Gastroesophageal sphincter (tissue), 4 donors: ENCODE results near the gene DISP2. TPM values are rescaled to one million over a fixed set of nuclear protein-coding genes. Genes with fewer than 3 reads are reported as not detected.

Experiments
- ATAC-seq: fragments of 150-250 bp; one replicate; pipeline ENCODE4 v1.9.1; 2016; ENCODE audit warnings: mild to moderate bottlenecking, moderate library complexity
- H3K27ac ChIP-seq, 4 donors: fragments of 200-600 bp; sonication (generic) in 3 of 4; 1 replicate in 3 of 4; 2 replicates in 1 of 4; pipeline ENCODE4 v1.5.1; 2016 to 2019
- H3K27me3 ChIP-seq: fragments of 200-600 bp; sonication (generic); one replicate; pipeline ENCODE4 v1.5.1; 2019
- H3K36me3 ChIP-seq, 2 donors: fragments of 200-600 bp; sonication (generic); one replicate each; pipeline ENCODE4 v1.5.1; 2019; ENCODE audit warnings: control low read depth in 1 of 2
- H3K4me1 ChIP-seq, 3 donors: fragments of 200-600 bp; sonication (generic); 1 replicate in 2 of 3; 2 replicates in 1 of 3; pipeline ENCODE4 v1.5.1; 2016 to 2019; ENCODE audit warnings: control low read depth in 2 of 3
- H3K4me3 ChIP-seq, 2 donors: fragments of 200-600 bp; sonication (generic); one replicate each; pipeline ENCODE4 v1.5.1; 2019; ENCODE audit warnings: mild to moderate bottlenecking in 1 of 2, moderate library complexity in 1 of 2
- H3K9me3 ChIP-seq, 3 donors: fragments of 200-600 bp; sonication (generic); one replicate each; pipeline ENCODE4 v1.5.1; 2017 to 2019; ENCODE audit warnings: control low read depth in 2 of 3
- EP300 ChIP-seq: sonication (generic); formaldehyde crosslinking; IDR thresholded peaks from one replicate; pipeline ENCODE4 v1.6.1; 2017; ENCODE audit warnings: antibody characterized with exemption, mild to moderate bottlenecking
- POLR2A ChIP-seq, 2 donors: fragments of 450-650 bp; IDR thresholded peaks; one replicate each; pipeline ENCODE4 v1.6.1; 2017; ENCODE audit warnings: antibody characterized with exemption in 2 of 2, mild to moderate bottlenecking in 2 of 2, moderate library complexity in 1 of 2
- POLR2AphosphoS5 ChIP-seq: sonication (generic); formaldehyde crosslinking; IDR thresholded peaks from one replicate; pipeline ENCODE4 v1.6.1; 2017; ENCODE audit warnings: antibody characterized with exemption
- WGBS, 2 donors: methylation state at CpG; one replicate each; pipeline ENCODE4 v1.1.5; 2018; ENCODE audit warnings: low coverage in 1 of 2; 5-methylcytosine and 5-hydroxymethylcytosine counted together
- total RNA-seq, 4 donors: library from RNA; depleted of rRNA; stranded (reverse); fragments of >200 nt; gene quantifications; one replicate each; pipeline ENCODE4 v1.1.0, GENCODE V29; 2016
- TF ChIP-seq, protein P1 (sequence below), 4 experiments: fragments of 200-600 bp in 2 of 4; fragments of 450-650 bp in 2 of 4; sonication (generic) in 1 of 4; IDR thresholded peaks; one replicate each; pipeline ENCODE4 v1.5.1; 2017 to 2019; ENCODE audit warnings: antibody characterized with exemption in 4 of 4, mild to moderate bottlenecking in 2 of 4, moderate library complexity in 2 of 4

DISP2 gene
- total RNA-seq, 4 donors from 2014 or later = 0.07 to 0.19 (median 0.15) TPM

DNA sequence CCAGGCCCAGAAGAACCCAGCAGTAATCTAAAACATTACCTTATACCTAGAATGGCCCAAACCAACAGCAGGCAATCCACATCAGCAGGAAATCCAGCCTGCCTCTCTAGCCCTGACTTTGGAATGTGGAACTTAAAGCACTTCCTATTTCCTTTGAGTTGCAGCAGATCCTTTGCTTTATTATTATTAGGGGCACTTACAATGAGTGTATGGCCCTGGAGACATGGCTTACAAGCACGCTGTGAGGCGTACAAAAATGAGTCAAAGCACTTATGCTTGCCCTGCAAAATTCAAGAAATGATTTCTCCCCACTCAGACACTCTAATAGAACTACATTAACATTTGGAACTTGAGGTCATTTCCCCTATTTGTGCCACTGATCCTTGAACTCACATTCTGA lies 15.0 kb downstream of the DISP2 start:
- no peak overlapping the region for H3K27ac ChIP-seq

DNA sequence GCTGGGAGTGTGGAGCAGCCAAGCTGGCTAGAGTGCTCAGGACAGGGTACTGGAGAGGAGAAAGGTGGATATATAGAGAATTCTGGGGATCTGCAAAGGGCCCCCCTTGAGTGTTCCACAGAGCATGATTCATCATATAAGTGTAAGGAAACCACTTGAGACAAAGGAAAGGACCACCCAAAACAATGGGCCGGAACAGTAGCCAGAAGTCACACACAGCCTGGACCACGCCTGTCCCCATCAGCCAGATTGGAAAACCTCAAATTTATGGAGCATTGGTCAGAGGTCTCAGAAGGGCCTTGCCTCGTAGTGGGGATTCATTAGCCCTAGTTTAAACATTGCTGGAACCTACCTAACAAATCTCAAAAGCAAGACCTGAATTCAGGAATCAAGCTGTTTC lies 19.6 kb downstream of the DISP2 start:
- no peak overlapping the region for H3K4me3 ChIP-seq
- ATAC-seq = no peak
- 50 to 100% methylated on average over 1 to 3 of the region's 3 CpGs for WGBS, 2 donors
- H3K27me3 ChIP-seq = no peaks in the 10 kb centered on the region
- no peak overlapping the region for H3K27ac ChIP-seq
- TF ChIP-seq POLR2AphosphoS5 = no peak
- TF ChIP-seq POLR2A (IDR thresholded peaks at IDR 0.05) = no peak
- TF ChIP-seq EP300 = no peak
- peaks cover 0 to 4% (median 0%) of the 10 kb centered on the region in 3 donors for H3K4me1 ChIP-seq
- H3K9me3 ChIP-seq = no peaks in the 10 kb centered on the region
- H3K36me3 ChIP-seq = no peaks in the 10 kb centered on the region

More for the DNA sequence above, 15.0 kb downstream of the DISP2 start:
- 80% methylated on average over 2 of the region's 2 CpGs; no CpG with 5 or more reads in 1 of the 2 donors for WGBS, 2 donors
- Histone ChIP-seq H3K27me3 (no peaks in the 10 kb centered on the region), H3K9me3 (no peaks in the 10 kb centered on the region), H3K36me3 (no peaks in the 10 kb centered on the region), H3K4me3 (no peak overlapping the region), H3K4me1 (peaks cover 0 to 7% (median 0%) of the 10 kb centered on the region in 3 donors)
- ATAC-seq = no peak
- TF ChIP-seq, protein P1, sequence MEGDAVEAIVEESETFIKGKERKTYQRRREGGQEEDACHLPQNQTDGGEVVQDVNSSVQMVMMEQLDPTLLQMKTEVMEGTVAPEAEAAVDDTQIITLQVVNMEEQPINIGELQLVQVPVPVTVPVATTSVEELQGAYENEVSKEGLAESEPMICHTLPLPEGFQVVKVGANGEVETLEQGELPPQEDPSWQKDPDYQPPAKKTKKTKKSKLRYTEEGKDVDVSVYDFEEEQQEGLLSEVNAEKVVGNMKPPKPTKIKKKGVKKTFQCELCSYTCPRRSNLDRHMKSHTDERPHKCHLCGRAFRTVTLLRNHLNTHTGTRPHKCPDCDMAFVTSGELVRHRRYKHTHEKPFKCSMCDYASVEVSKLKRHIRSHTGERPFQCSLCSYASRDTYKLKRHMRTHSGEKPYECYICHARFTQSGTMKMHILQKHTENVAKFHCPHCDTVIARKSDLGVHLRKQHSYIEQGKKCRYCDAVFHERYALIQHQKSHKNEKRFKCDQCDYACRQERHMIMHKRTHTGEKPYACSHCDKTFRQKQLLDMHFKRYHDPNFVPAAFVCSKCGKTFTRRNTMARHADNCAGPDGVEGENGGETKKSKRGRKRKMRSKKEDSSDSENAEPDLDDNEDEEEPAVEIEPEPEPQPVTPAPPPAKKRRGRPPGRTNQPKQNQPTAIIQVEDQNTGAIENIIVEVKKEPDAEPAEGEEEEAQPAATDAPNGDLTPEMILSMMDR (IDR thresholded peaks at IDR 0.05) = no peak
- TF ChIP-seq POLR2AphosphoS5 = no peak
- TF ChIP-seq EP300 = no peak
- TF ChIP-seq POLR2A (IDR thresholded peaks at IDR 0.05) = no peak

DNA sequence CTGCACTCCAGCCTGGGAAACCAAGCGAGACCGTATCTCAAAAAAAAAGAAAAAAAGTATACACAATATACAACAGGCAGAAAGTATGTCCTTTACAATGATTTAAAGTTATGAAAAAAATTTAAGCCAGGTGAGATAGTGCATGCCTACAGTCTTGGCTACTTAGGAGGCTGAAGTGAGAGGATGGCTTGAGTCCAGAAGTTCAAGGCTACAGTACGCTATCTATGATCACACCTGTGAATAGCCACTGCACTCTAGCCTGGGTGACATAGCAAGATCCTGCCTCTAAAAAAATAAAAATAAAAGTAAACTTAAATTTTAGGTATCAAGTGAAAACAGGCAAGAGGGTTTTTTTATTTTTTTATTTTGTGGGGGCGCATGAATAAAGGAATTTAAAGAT lies 21.4 kb downstream of the DISP2 start:
- 82 to 88% methylated on average over 4 of the region's 4 CpGs for WGBS, 2 donors

DNA sequence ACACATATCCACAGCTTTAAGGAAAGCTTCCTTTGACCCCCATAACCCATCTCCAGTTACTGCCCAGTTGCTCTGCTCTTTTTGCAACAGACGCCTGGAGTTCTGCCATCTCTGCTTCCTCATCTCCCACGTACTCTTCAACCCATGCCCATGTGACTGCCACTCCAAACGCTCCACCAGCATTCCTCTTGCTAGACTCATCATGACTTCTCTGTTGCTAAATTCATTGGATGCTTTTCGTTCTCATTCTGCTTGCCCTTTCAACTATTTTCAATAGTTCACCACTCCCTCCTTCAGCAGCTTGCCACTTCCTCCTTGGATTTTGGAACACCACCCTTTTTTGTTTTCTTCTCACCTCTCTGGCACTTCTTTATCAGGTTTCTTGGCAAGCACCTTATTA lies 21.8 kb downstream of the DISP2 start:
- no peak overlapping the region for H3K27ac ChIP-seq
- no peaks in the 10 kb centered on the region for H3K36me3 ChIP-seq
- H3K4me1 ChIP-seq = peaks cover 0 to 15% (median 5%) of the 10 kb centered on the region in 3 donors
- peak; percentile 59 for ATAC-seq
- H3K9me3 ChIP-seq = no peaks in the 10 kb centered on the region
- TF ChIP-seq POLR2AphosphoS5 = no peak
- no peak for TF ChIP-seq EP300
- no peak for TF ChIP-seq POLR2A (IDR thresholded peaks at IDR 0.05)
- TF ChIP-seq, protein P1 (IDR thresholded peaks at IDR 0.05) = no peak
- H3K4me3 ChIP-seq = no peak overlapping the region
- H3K27me3 ChIP-seq = no peaks in the 10 kb centered on the region
- 8 to 17% methylated on average over 4 of the region's 4 CpGs for WGBS, 2 donors

More for the DNA sequence above, 21.4 kb downstream of the DISP2 start:
- no peaks in the 10 kb centered on the region for H3K9me3 ChIP-seq
- no peaks in the 10 kb centered on the region for H3K27me3 ChIP-seq
- peaks cover 0 to 15% (median 5%) of the 10 kb centered on the region in 3 donors for H3K4me1 ChIP-seq
- H3K4me3 ChIP-seq = no peak overlapping the region
- no peak overlapping the region for H3K27ac ChIP-seq
- no peaks in the 10 kb centered on the region for H3K36me3 ChIP-seq
- TF ChIP-seq EP300 (no peak), POLR2A (IDR thresholded peaks at IDR 0.05) (no peak), POLR2AphosphoS5 (no peak)
- TF ChIP-seq, protein P1 (IDR thresholded peaks at IDR 0.05) = no peak
- ATAC-seq = no peak

DNA sequence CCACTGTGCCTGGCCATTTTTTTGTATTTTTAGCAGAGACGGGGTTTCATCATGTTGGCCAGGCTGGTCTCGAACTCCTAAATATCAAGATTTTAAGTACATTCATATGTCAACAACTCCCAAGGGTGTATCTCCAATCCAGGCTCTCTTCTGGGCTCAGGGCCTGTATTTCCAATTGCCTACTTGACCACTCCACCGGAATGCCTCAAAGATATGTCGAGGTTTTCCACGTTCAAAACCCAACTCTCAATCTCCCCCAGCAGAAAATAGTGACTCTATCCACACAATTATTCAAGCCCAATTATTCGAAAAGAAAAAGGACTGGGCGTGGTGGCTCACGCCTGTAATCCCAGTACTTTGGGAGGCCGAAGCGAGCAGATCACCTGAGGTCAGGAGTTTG lies 22.6 kb downstream of the DISP2 start:
- H3K4me1 ChIP-seq = peaks cover 0 to 15% (median 5%) of the 10 kb centered on the region in 3 donors
- no peaks in the 10 kb centered on the region for H3K27me3 ChIP-seq
- H3K36me3 ChIP-seq = no peaks in the 10 kb centered on the region
- 94% methylated on average over 5 of the region's 10 CpGs; no CpG with 5 or more reads in 1 of the 2 donors for WGBS, 2 donors
- H3K9me3 ChIP-seq = no peaks in the 10 kb centered on the region
- no peak for ATAC-seq
- H3K4me3 ChIP-seq = no peak overlapping the region
- TF ChIP-seq POLR2AphosphoS5 (no peak), EP300 (no peak)
- TF ChIP-seq, protein P1 (IDR thresholded peaks at IDR 0.05) = no peak
- no peak overlapping the region for H3K27ac ChIP-seq
